ENCODE results near the gene CLDN2.

The CLDN2 gene

GRCh38 chrX:106903291-106903824, 16.8 kb upstream of the CLDN2 start, which contains the start of gene RIPPLY1:
RIPPLY1 (minus strand) TSS chrX:106903341; CDS start chrX:106903287, 54 bp downstream.
- TF ChIP-seq CTCF (IDR thresholded peaks at IDR 0.05; ENCODE audit: poor library complexity, severe bottlenecking): no peak
- no peak within 1 kb of the TSS for H3K27ac ChIP-seq (ENCODE audit: poor library complexity, severe bottlenecking)
- no peaks in the 10 kb centered on the region for H3K27me3 ChIP-seq (ENCODE audit: insufficient read depth, poor library complexity, severe bottlenecking)
- H3K9me3 ChIP-seq (ENCODE audit: severe bottlenecking): no peaks in the 10 kb centered on the region
- ATAC-seq (ENCODE audit: low read depth): no peak
- no peak within 1 kb of the TSS for H3K4me3 ChIP-seq (ENCODE audit: severe bottlenecking)
- H3K4me1 ChIP-seq (ENCODE audit: insufficient read depth, poor library complexity, severe bottlenecking): no peaks in the 10 kb centered on the region
- H3K36me3 ChIP-seq (ENCODE audit: low read depth): no peaks in the 10 kb centered on the region
- DNase-seq (ENCODE audit: low spot score): no peak

- DNase-seq (ENCODE audit: low spot score) (no peak), ATAC-seq (ENCODE audit: low read depth) (no peak)
- no peak for TF ChIP-seq CTCF (IDR thresholded peaks at IDR 0.05; ENCODE audit: poor library complexity, severe bottlenecking)
- Histone ChIP-seq H3K27me3 (ENCODE audit: insufficient read depth, poor library complexity, severe bottlenecking) (no peaks in the 10 kb centered on the region), H3K9me3 (ENCODE audit: severe bottlenecking) (no peaks in the 10 kb centered on the region), H3K4me1 (ENCODE audit: insufficient read depth, poor library complexity, severe bottlenecking) (no peaks in the 10 kb centered on the region), H3K27ac (ENCODE audit: poor library complexity, severe bottlenecking) (no peak overlapping the region), H3K36me3 (ENCODE audit: low read depth) (no peaks in the 10 kb centered on the region), H3K4me3 (ENCODE audit: severe bottlenecking) (no peak overlapping the region)
These were observed 16.2 kb upstream of the CLDN2 start for GRCh38 chrX:106903856-106904528.

GRCh38 chrX:106905064-106905708, 15.0 kb upstream of the CLDN2 start:
- Histone ChIP-seq H3K27me3 (ENCODE audit: insufficient read depth, poor library complexity, severe bottlenecking) (no peaks in the 10 kb centered on the region), H3K4me3 (ENCODE audit: severe bottlenecking) (no peak overlapping the region), H3K9me3 (ENCODE audit: severe bottlenecking) (no peaks in the 10 kb centered on the region), H3K4me1 (ENCODE audit: insufficient read depth, poor library complexity, severe bottlenecking) (no peaks in the 10 kb centered on the region), H3K27ac (ENCODE audit: poor library complexity, severe bottlenecking) (no peak overlapping the region), H3K36me3 (ENCODE audit: low read depth) (no peaks in the 10 kb centered on the region)
- TF ChIP-seq CTCF (IDR thresholded peaks at IDR 0.05; ENCODE audit: poor library complexity, severe bottlenecking): no peak
- no peak for ATAC-seq (ENCODE audit: low read depth)
- DNase-seq (ENCODE audit: low spot score): no peak

- no peak overlapping the region for H3K27ac ChIP-seq (ENCODE audit: poor library complexity, severe bottlenecking)
- no peaks in the 10 kb centered on the region for H3K27me3 ChIP-seq (ENCODE audit: insufficient read depth, poor library complexity, severe bottlenecking)
- no peaks in the 10 kb centered on the region for H3K36me3 ChIP-seq (ENCODE audit: low read depth)
- TF ChIP-seq CTCF (IDR thresholded peaks at IDR 0.05; ENCODE audit: poor library complexity, severe bottlenecking): no peak
- H3K4me3 ChIP-seq (ENCODE audit: severe bottlenecking): no peak overlapping the region
- ATAC-seq (ENCODE audit: low read depth) (no peak), DNase-seq (ENCODE audit: low spot score) (no peak)
- H3K4me1 ChIP-seq (ENCODE audit: insufficient read depth, poor library complexity, severe bottlenecking): no peaks in the 10 kb centered on the region
- no peaks in the 10 kb centered on the region for H3K9me3 ChIP-seq (ENCODE audit: severe bottlenecking)
These were observed 13.8 kb upstream of the CLDN2 start for GRCh38 chrX:106906361-106906760.

- Histone ChIP-seq H3K4me1 (ENCODE audit: insufficient read depth, poor library complexity, severe bottlenecking) (peaks cover 11% of the 10 kb centered on the region), H3K9me3 (ENCODE audit: severe bottlenecking) (no peaks in the 10 kb centered on the region), H3K36me3 (ENCODE audit: low read depth) (no peaks in the 10 kb centered on the region), H3K4me3 (ENCODE audit: severe bottlenecking) (no peak overlapping the region), H3K27me3 (ENCODE audit: insufficient read depth, poor library complexity, severe bottlenecking) (no peaks in the 10 kb centered on the region), H3K27ac (ENCODE audit: poor library complexity, severe bottlenecking) (no peak overlapping the region)
- no peak for TF ChIP-seq CTCF (IDR thresholded peaks at IDR 0.05; ENCODE audit: poor library complexity, severe bottlenecking)
- DNase-seq (ENCODE audit: low spot score): no peak
- ATAC-seq (ENCODE audit: low read depth): no peak; the same call in 2 of the 3 replicates
These were observed 7.3 kb upstream of the CLDN2 start for GRCh38 chrX:106912864-106913263.
